PC-3 (cell line): ENCODE measurements around the gene MXI1.

Source experiments
- EZH2 ChIP-seq: fragments of 300-600 bp; sonication (generic); IDR thresholded peaks from one replicate; pipeline ENCODE4 v1.6.1; 2017; ENCODE audit warnings: antibody characterized with exemption, mild to moderate bottlenecking, low read length; ENCODE audit not compliant: unreplicated experiment
- TF ChIP-seq, protein P1 (sequence below): fragments of 300-600 bp; sonication (generic); conservative IDR thresholded peaks from 2 replicates; pipeline ENCODE4 v1.5.1; 2017; ENCODE audit warnings: antibody characterized with exemption, low read depth, mild to moderate bottlenecking, low read length

DNA sequence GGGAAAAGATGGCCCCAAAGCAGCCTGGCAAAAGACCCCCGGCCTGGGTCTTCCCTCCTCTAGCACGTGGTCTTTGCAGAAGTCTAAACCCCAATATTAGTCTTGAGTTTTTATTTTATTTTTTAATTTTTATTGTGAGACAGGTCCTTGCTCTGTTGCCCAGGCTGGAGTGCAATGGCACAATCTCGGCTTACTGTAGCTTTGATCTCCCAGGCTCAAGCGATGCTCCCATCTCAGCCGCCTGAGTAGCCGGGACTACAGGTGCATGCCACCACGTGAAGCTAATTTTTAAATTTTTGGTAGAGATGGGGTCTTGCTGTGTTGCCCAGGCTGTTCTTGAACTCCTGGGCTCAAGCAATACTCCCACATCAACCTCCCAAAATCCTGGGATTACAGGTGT lies 40.3 kb upstream of the MXI1 start:
- TF ChIP-seq, protein P1, sequence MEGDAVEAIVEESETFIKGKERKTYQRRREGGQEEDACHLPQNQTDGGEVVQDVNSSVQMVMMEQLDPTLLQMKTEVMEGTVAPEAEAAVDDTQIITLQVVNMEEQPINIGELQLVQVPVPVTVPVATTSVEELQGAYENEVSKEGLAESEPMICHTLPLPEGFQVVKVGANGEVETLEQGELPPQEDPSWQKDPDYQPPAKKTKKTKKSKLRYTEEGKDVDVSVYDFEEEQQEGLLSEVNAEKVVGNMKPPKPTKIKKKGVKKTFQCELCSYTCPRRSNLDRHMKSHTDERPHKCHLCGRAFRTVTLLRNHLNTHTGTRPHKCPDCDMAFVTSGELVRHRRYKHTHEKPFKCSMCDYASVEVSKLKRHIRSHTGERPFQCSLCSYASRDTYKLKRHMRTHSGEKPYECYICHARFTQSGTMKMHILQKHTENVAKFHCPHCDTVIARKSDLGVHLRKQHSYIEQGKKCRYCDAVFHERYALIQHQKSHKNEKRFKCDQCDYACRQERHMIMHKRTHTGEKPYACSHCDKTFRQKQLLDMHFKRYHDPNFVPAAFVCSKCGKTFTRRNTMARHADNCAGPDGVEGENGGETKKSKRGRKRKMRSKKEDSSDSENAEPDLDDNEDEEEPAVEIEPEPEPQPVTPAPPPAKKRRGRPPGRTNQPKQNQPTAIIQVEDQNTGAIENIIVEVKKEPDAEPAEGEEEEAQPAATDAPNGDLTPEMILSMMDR: no peak
- no peak for TF ChIP-seq EZH2
